MM.1S (cell line): ENCODE data around the gene GRID2IP.

Source experiments
- DNase-seq: peaks from one replicate; pipeline ENCODE4 v3.0.0-alpha.2; 2015
- H2AFZ ChIP-seq: fragments of 300-600 bp; sonication (generic); 2 replicates; pipeline ENCODE4 v1.6.0; 2016; ENCODE audit warnings: antibody characterized with exemption, low read length
- H3F3A ChIP-seq: fragments of 300-600 bp; sonication (generic); 2 replicates; pipeline ENCODE4 v1.6.1; 2016; ENCODE audit warnings: mild to moderate bottlenecking, antibody characterized with exemption, low read length, moderate library complexity, mixed read lengths; ENCODE audit not compliant: insufficient read depth
- H3K27ac ChIP-seq: fragments of 300-600 bp; sonication (generic); 2 replicates; pipeline ENCODE4 v1.5.1; 2016; ENCODE audit warnings: mild to moderate bottlenecking, low read length
- H3K27me3 ChIP-seq: fragments of 300-600 bp; sonication (generic); replicated peaks from 2 replicates; pipeline ENCODE4 v1.6.0; 2016; ENCODE audit warnings: low read length; ENCODE audit not compliant: insufficient read depth
- H3K36me3 ChIP-seq: fragments of 300-600 bp; sonication (generic); replicated peaks from 2 replicates; pipeline ENCODE4 v1.6.1; 2016; ENCODE audit warnings: mild to moderate bottlenecking, low read length, mixed read lengths; ENCODE audit not compliant: insufficient read depth
- H3K4me1 ChIP-seq: fragments of 300-600 bp; sonication (generic); 2 replicates; pipeline ENCODE4 v1.6.1; 2016; ENCODE audit warnings: low read length, mixed read lengths
- H3K4me2 ChIP-seq: fragments of 300-600 bp; sonication (generic); 2 replicates; pipeline ENCODE4 v1.6.0; 2016; ENCODE audit warnings: low read depth, low read length
- H3K4me3 ChIP-seq: fragments of 300-600 bp; sonication (generic); 2 replicates; pipeline ENCODE4 v1.5.1; 2016; ENCODE audit warnings: low read length, mixed read lengths
- H3K79me2 ChIP-seq: fragments of 300-600 bp; sonication (generic); 2 replicates; pipeline ENCODE4 v1.6.1; 2016; ENCODE audit warnings: mixed run types, low read length, mixed read lengths
- H3K9ac ChIP-seq: fragments of 300-600 bp; sonication (generic); 2 replicates; pipeline ENCODE4 v1.6.1; 2016; ENCODE audit warnings: low read length, mixed read lengths
- H3K9me2 ChIP-seq: fragments of 300-600 bp; sonication (generic); replicated peaks from 2 replicates; pipeline ENCODE4 v1.6.1; 2016; ENCODE audit warnings: mild to moderate bottlenecking, low read length, mixed read lengths; ENCODE audit not compliant: insufficient read depth
- H3K9me3 ChIP-seq: fragments of 300-600 bp; sonication (generic); replicated peaks from 2 replicates; pipeline ENCODE4 v1.6.1; 2016; ENCODE audit warnings: mild to moderate bottlenecking, low read length, mixed read lengths; ENCODE audit not compliant: insufficient read depth
- H4K20me1 ChIP-seq: fragments of 300-600 bp; sonication (generic); 2 replicates; pipeline ENCODE4 v1.6.1; 2016; ENCODE audit warnings: mild to moderate bottlenecking, low read length, moderate library complexity, mixed read lengths; ENCODE audit not compliant: insufficient read depth
- CTCF ChIP-seq: fragments of 300-600 bp; sonication (generic); IDR thresholded peaks from 2 replicates; pipeline ENCODE4 v1.5.1; 2016; ENCODE audit warnings: antibody characterized with exemption, low read length, mixed read lengths
- EZH2 ChIP-seq: fragments of 300-600 bp; sonication (generic); optimal IDR thresholded peaks from 2 replicates; pipeline ENCODE3; 2017; ENCODE audit warnings: low read depth, mild to moderate bottlenecking, antibody characterized with exemption, low read length, mixed read lengths
- EZH2phosphoT487 ChIP-seq: fragments of 300-600 bp; sonication (generic); IDR thresholded peaks from 2 replicates; pipeline ENCODE4 v1.6.1; 2018; ENCODE audit warnings: antibody characterized with exemption, low read length

GRID2IP gene

DNA sequence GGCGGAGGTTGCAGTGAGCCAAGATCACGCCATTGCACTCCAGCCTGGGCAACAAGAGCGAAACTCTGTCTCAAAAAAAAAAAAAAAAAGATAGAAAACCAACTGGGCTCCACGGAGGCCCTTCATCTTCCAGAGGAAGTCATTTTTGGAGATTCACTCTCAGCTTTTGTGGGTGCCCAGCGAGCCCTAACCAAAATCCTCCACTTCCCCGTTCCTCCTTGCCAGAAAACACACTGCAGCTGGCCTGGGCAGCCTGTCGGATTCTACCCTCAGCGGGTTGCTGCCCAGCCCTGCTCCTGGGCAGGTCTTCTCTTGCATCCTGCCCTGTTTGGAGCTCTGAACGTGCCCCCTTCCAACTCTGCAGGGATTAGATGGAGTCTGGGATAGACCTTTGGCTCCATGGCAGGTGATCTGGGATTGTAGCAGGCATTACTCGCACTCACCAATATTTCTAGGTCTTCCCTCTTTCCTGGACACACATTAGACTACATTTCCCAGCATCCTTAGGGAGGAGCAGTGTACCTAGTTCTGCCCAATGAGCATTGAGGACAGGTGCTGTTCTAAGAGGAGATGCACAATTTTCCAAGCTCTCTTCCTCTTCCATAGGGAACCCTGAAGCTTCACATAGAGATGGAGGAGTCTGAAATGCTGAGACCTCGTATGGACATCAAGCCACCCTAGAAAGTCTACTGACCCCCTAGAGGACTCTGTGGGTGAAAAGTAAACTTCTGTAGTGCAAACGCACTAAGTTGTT, 4.6 kb downstream of the GRID2IP start:
- no peaks in the 10 kb centered on the region for H3K9me2 ChIP-seq
- no peak for DNase-seq
- no peak overlapping the region for H3K9ac ChIP-seq
- H3K4me2 ChIP-seq: no peak overlapping the region
- H3K4me3 ChIP-seq: no peak overlapping the region
- H3K79me2 ChIP-seq: no peaks in the 10 kb centered on the region
- no peaks in the 10 kb centered on the region for H3K36me3 ChIP-seq
- H3F3A ChIP-seq: no peaks in the 10 kb centered on the region
- H3K4me1 ChIP-seq: 0 out of 2 replicates have a peak, but pooled peaks cover 5% of the 10 kb centered on the region
- no peak overlapping the region for H3K27ac ChIP-seq
- H3K9me3 ChIP-seq: no peaks in the 10 kb centered on the region
- H4K20me1 ChIP-seq: no peaks in the 10 kb centered on the region
- H3K27me3 ChIP-seq: no peaks in the 10 kb centered on the region
- no peak overlapping the region for H2AFZ ChIP-seq
- TF ChIP-seq EZH2 (no peak), CTCF (no peak), EZH2phosphoT487 (no peak)

- Histone ChIP-seq H3K36me3 (no peaks in the 10 kb centered on the region), H3K4me1 (0 out of 2 replicates have a peak, but pooled peaks cover 5% of the 10 kb centered on the region)
These were observed 5.7 kb downstream of the GRID2IP start for GRCh38 chr7:6545398-6546126.

DNA sequence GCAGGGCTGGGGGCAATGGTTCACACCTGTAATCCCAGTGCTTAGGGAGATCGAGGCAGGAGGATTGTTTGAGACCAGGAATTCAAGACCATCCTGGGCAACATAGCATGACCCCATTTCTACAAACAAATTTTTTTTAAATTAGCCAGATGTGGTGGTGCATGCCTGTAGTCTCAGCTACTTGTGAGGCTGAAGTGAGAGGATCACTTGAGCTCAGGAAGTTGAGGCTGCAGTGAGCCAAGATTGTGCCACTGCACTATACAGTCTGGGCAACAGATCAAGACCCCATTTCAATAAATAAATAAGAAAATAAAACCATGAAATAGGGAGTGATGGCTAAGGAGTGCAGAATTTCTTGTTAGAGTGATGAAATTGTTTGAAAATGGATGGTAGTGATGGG, 8.9 kb downstream of the GRID2IP start:
- Histone ChIP-seq H3K4me3 (no peak overlapping the region), H3K27me3 (no peaks in the 10 kb centered on the region), H3K9me2 (no peaks in the 10 kb centered on the region), H3K27ac (no peak overlapping the region), H3F3A (no peaks in the 10 kb centered on the region), H3K4me2 (no peak overlapping the region), H3K9ac (no peak overlapping the region), H3K4me1 (0 out of 2 replicates have a peak, but pooled peaks cover 5% of the 10 kb centered on the region), H3K36me3 (no peaks in the 10 kb centered on the region), H4K20me1 (no peaks in the 10 kb centered on the region), H3K79me2 (no peaks in the 10 kb centered on the region), H2AFZ (no peak overlapping the region), H3K9me3 (no peaks in the 10 kb centered on the region)
- no peak for TF ChIP-seq EZH2
- TF ChIP-seq CTCF: no peak
- no peak for TF ChIP-seq EZH2phosphoT487
- no peak for DNase-seq

More at GRCh38 chr7:6545398-6546126, 5.7 kb downstream of the GRID2IP start:
- no peaks in the 10 kb centered on the region for H3K27me3 ChIP-seq
- H3K9me3 ChIP-seq: no peaks in the 10 kb centered on the region
- H4K20me1 ChIP-seq: no peaks in the 10 kb centered on the region
- no peak overlapping the region for H3K27ac ChIP-seq
- no peaks in the 10 kb centered on the region for H3F3A ChIP-seq
- H2AFZ ChIP-seq: 0 out of 2 replicates have a peak overlapping the region, but pooled peaks have one; percentile 17
- no peak overlapping the region for H3K9ac ChIP-seq
- peak; percentile 29 for DNase-seq
- peak overlapping the region; percentile 18; the same call in 1 of the 2 replicates for H3K4me2 ChIP-seq
- TF ChIP-seq CTCF: no peak
- no peak for TF ChIP-seq EZH2
- TF ChIP-seq EZH2phosphoT487: no peak
- no peak overlapping the region for H3K4me3 ChIP-seq
- H3K9me2 ChIP-seq: no peaks in the 10 kb centered on the region
- no peaks in the 10 kb centered on the region for H3K79me2 ChIP-seq
